GM23338 (cell line): ENCODE data around the gene CYP4F22. TPM values are rescaled to one million over a fixed set of nuclear protein-coding genes. Genes with fewer than 3 reads are reported as not detected.

Experiments
- ATAC-seq: fragments of 200-7000 bp; cut with Tn5 transposase; 3 replicates; pipeline ENCODE4 v1.9.1; 2020
- DNase-seq: peaks from one replicate; pipeline ENCODE4 v3.0.0-alpha.2; 2015; ENCODE audit warnings: low spot score
- H2AFZ ChIP-seq: fragments of 200-600 bp; sonication (generic); 2 replicates; pipeline ENCODE4 v1.8.0; 2016; ENCODE audit warnings: antibody characterized with exemption, mild to moderate bottlenecking, moderate library complexity
- H3F3A ChIP-seq: fragments of 200-600 bp; sonication (generic); replicated peaks from 2 replicates; pipeline ENCODE4 v1.8.0; 2017; ENCODE audit warnings: antibody characterized with exemption, mixed run types, low read depth
- H3K27ac ChIP-seq: fragments of 200-600 bp; sonication (generic); 2 replicates; pipeline ENCODE4 v1.6.1; 2016; ENCODE audit warnings: low read depth
- H3K27me3 ChIP-seq: fragments of 200-600 bp; sonication (generic); 2 replicates; pipeline ENCODE4 v1.8.0; 2016; ENCODE audit warnings: mild to moderate bottlenecking, mixed run types, moderate library complexity; ENCODE audit not compliant: insufficient read depth
- H3K36me3 ChIP-seq: fragments of 200-600 bp; sonication (generic); 2 replicates; pipeline ENCODE4 v1.8.0; 2016; ENCODE audit warnings: mild to moderate bottlenecking; ENCODE audit not compliant: insufficient read depth
- H3K4me1 ChIP-seq: fragments of 200-600 bp; sonication (generic); 2 replicates; pipeline ENCODE4 v1.8.0; 2016; ENCODE audit warnings: mild to moderate bottlenecking, moderate library complexity; ENCODE audit not compliant: insufficient read depth
- H3K4me2 ChIP-seq: fragments of 200-600 bp; sonication (generic); 2 replicates; pipeline ENCODE4 v1.7.1; 2017; ENCODE audit warnings: mixed run types
- H3K4me3 ChIP-seq: fragments of 200-600 bp; sonication (generic); 2 replicates; pipeline ENCODE4 v1.6.1; 2016; ENCODE audit warnings: mixed run types
- H3K79me2 ChIP-seq: fragments of 200-600 bp; sonication (generic); replicated peaks from 2 replicates; pipeline ENCODE4 v1.8.0; 2017; ENCODE audit warnings: mild to moderate bottlenecking; ENCODE audit not compliant: insufficient read depth
- H3K9me2 ChIP-seq: fragments of 200-600 bp; sonication (generic); 2 replicates; pipeline ENCODE4 v1.8.0; 2017; ENCODE audit not compliant: insufficient read depth
- H4K20me1 ChIP-seq: fragments of 200-600 bp; sonication (generic); replicated peaks from 2 replicates; pipeline ENCODE4 v1.8.0; 2017; ENCODE audit warnings: mild to moderate bottlenecking; ENCODE audit not compliant: insufficient read depth
- H3K27ac Mint-ChIP-seq: 2 replicates; pipeline ENCODE4 v1.8.0; 2020; ENCODE audit warnings: inconsistent platforms, mild to moderate bottlenecking, moderate library complexity, mixed read lengths
- H3K27me3 Mint-ChIP-seq: 3 replicates; pipeline ENCODE4 v1.8.0; 2022; ENCODE audit warnings: low read depth, mild to moderate bottlenecking, moderate library complexity, mixed read lengths, inconsistent platforms; ENCODE audit not compliant: insufficient read depth, poor library complexity
- H3K36me3 Mint-ChIP-seq: 3 replicates; pipeline ENCODE4 v1.8.0; 2021; ENCODE audit warnings: low read depth, mild to moderate bottlenecking, inconsistent platforms, moderate library complexity, mixed read lengths
- H3K4me1 Mint-ChIP-seq: 3 replicates; pipeline ENCODE4 v1.8.0; 2020; ENCODE audit warnings: mild to moderate bottlenecking, inconsistent platforms, mixed read lengths
- H3K4me3 Mint-ChIP-seq: 3 replicates; pipeline ENCODE4 v1.8.0; 2021; ENCODE audit warnings: moderate library complexity, mild to moderate bottlenecking, inconsistent platforms, mixed read lengths
- H3K9me3 Mint-ChIP-seq: 3 replicates; pipeline ENCODE4 v1.8.0; 2020; ENCODE audit warnings: moderate library complexity, mild to moderate bottlenecking, inconsistent platforms, mixed read lengths
- CREB1 ChIP-seq: fragments of 250-450 bp; sonication (Bioruptor Pico); IDR thresholded peaks from 2 replicates; pipeline ENCODE4 v1.5.0; 2020; ENCODE audit warnings: low read depth, mild to moderate bottlenecking, moderate library complexity
- EZH2 ChIP-seq: fragments of 200-600 bp; sonication (generic); IDR thresholded peaks from one replicate; pipeline ENCODE4 v1.8.0; 2017; ENCODE audit warnings: antibody characterized with exemption, mild to moderate bottlenecking, low read depth; ENCODE audit not compliant: unreplicated experiment
- EZH2phosphoT487 ChIP-seq: fragments of 200-600 bp; sonication (generic); IDR thresholded peaks from one replicate; pipeline ENCODE4 v1.8.1; 2018; ENCODE audit warnings: antibody characterized with exemption; ENCODE audit not compliant: unreplicated experiment
- NANOG ChIP-seq: IDR thresholded peaks from 2 replicates; pipeline ENCODE4 v1.6.1; 2016; ENCODE audit warnings: antibody characterized with exemption, borderline replicate concordance
- POLR2AphosphoS5 ChIP-seq: IDR thresholded peaks from 2 replicates; pipeline ENCODE4 v1.6.1; 2016; ENCODE audit warnings: antibody characterized with exemption, low read depth
- ZNF114 ChIP-seq: fragments of 250-450 bp; sonication (Bioruptor Pico); IDR thresholded peaks from 2 replicates; pipeline ENCODE4 v1.5.0; 2020; ENCODE audit warnings: mild to moderate bottlenecking, moderate library complexity
- ZNF331 ChIP-seq: fragments of 250-450 bp; sonication (Bioruptor Pico); IDR thresholded peaks from 2 replicates; pipeline ENCODE4 v1.5.0; 2020; ENCODE audit warnings: low read depth, mild to moderate bottlenecking, moderate library complexity
- polyA plus RNA-seq: library from polyadenylated mRNA; unstranded; fragments of >200 nt; fragmentation: Nextera tagmentation; extraction: Ambion mirVana; gene quantifications from 2 replicates; pipeline ENCODE4 v1.2.1, GENCODE V29; 2016
- total RNA-seq: library from RNA; depleted of rRNA; stranded (reverse); fragments of >200 nt; shearing (Covaris generic); gene quantifications from 2 replicates; pipeline ENCODE4 v1.2.3, GENCODE V29; 2014
- TF ChIP-seq, protein P1 (sequence below), 2 experiments: fragments of 200-600 bp in 1 of 2; sonication (generic) in 1 of 2; conservative IDR thresholded peaks; 2 replicates each; pipeline versions ENCODE4 v1.5.1 to v1.6.1; 2016 to 2017; ENCODE audit warnings: antibody characterized with exemption in 2 of 2, low read depth in 2 of 2, mild to moderate bottlenecking in 2 of 2, moderate library complexity in 1 of 2
- TF ChIP-seq, protein P2 (sequence below): IDR thresholded peaks from 2 replicates; pipeline ENCODE4 v1.6.1; 2016; ENCODE audit warnings: antibody characterized with exemption
- TF ChIP-seq, protein P3 (sequence below): IDR thresholded peaks from one replicate; pipeline ENCODE4 v1.6.1; 2018; ENCODE audit warnings: antibody characterized with exemption; ENCODE audit not compliant: unreplicated experiment

The CYP4F22 gene
- total and polyA plus RNA-seq, 2 experiments from 2014 or later: 0.24 to 1.5 TPM

DNA sequence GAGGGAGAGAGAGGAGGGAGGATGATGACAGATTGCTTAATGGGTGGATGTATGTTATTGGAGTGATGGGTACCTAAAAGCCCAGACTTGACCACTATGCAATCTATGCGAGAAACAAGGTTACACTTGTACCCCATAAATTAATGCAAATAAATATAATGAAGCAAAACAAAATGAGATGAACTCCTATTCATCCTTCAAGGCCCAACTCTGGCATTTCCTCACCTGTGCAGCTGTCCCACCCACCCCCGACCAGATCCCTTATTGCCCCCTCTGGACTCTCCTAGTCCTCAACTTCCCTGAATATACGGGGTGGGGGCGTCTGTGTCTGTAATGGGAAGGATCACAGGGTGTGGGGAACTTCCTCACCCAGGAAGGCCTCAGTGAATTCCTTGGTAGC lies 33.2 kb upstream of the CYP4F22 start:
- Mint-ChIP-seq H3K4me3 (no peak overlapping the region; the same call in 2 of the 3 replicates), H3K9me3 (peaks cover 74% of the 10 kb centered on the region), H3K4me1 (no peaks in the 10 kb centered on the region), H3K27me3 (peaks cover 14% of the 10 kb centered on the region), H3K27ac (no peak overlapping the region), H3K36me3 (peaks cover 22% of the 10 kb centered on the region)
- Histone ChIP-seq H3K27me3 (peaks cover 7% of the 10 kb centered on the region), H3F3A (no peaks in the 10 kb centered on the region), H3K79me2 (no peaks in the 10 kb centered on the region), H4K20me1 (no peaks in the 10 kb centered on the region), H2AFZ (no peak overlapping the region), H3K27ac (no peak overlapping the region), H3K4me1 (no peaks in the 10 kb centered on the region), H3K36me3 (no peaks in the 10 kb centered on the region), H3K4me2 (no peak overlapping the region), H3K4me3 (no peak overlapping the region), H3K9me2 (no peaks in the 10 kb centered on the region)
- no peak for ATAC-seq
- no peak for DNase-seq
- TF ChIP-seq, protein P1, sequence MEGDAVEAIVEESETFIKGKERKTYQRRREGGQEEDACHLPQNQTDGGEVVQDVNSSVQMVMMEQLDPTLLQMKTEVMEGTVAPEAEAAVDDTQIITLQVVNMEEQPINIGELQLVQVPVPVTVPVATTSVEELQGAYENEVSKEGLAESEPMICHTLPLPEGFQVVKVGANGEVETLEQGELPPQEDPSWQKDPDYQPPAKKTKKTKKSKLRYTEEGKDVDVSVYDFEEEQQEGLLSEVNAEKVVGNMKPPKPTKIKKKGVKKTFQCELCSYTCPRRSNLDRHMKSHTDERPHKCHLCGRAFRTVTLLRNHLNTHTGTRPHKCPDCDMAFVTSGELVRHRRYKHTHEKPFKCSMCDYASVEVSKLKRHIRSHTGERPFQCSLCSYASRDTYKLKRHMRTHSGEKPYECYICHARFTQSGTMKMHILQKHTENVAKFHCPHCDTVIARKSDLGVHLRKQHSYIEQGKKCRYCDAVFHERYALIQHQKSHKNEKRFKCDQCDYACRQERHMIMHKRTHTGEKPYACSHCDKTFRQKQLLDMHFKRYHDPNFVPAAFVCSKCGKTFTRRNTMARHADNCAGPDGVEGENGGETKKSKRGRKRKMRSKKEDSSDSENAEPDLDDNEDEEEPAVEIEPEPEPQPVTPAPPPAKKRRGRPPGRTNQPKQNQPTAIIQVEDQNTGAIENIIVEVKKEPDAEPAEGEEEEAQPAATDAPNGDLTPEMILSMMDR (conservative IDR thresholded peaks at IDR 0.05; ENCODE audit: low read depth in 2 of 2): no peak
- no peak for TF ChIP-seq ZNF114
- TF ChIP-seq, protein P2, sequence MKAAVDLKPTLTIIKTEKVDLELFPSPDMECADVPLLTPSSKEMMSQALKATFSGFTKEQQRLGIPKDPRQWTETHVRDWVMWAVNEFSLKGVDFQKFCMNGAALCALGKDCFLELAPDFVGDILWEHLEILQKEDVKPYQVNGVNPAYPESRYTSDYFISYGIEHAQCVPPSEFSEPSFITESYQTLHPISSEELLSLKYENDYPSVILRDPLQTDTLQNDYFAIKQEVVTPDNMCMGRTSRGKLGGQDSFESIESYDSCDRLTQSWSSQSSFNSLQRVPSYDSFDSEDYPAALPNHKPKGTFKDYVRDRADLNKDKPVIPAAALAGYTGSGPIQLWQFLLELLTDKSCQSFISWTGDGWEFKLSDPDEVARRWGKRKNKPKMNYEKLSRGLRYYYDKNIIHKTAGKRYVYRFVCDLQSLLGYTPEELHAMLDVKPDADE: no peak
- TF ChIP-seq EZH2: no peak
- no peak for TF ChIP-seq CREB1 (CRISPR knock-in tag)
- no peak for TF ChIP-seq EZH2phosphoT487
- no peak for TF ChIP-seq POLR2AphosphoS5
- TF ChIP-seq ZNF331 (CRISPR knock-in tag): no peak

DNA sequence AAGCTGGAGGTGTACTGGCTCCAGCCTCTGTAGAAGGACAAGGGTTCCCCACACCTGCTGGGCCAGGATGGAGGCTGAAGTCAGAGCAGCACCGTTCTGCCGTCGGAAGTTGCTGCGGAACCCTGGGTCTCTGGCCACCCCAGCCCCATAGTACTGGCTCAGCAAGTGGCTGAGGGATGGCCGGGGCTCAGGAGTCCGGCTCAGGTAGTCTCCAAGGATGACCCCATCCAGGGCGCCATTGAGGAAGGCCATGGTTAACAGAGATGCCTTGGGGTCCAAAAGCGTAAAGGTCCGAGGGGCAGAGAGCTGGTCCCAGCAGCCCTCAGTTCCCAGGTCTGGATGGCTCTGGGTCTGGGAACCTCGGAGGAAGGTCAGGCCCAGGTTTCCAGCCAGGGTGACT lies 32.7 kb upstream of the CYP4F22 start:
- Histone ChIP-seq H3K4me2 (no peak overlapping the region), H2AFZ (no peak overlapping the region), H3K4me3 (no peak overlapping the region), H3K36me3 (no peaks in the 10 kb centered on the region), H3K4me1 (no peaks in the 10 kb centered on the region), H3K79me2 (no peaks in the 10 kb centered on the region), H3F3A (no peaks in the 10 kb centered on the region), H4K20me1 (no peaks in the 10 kb centered on the region), H3K27ac (no peak overlapping the region), H3K9me2 (no peaks in the 10 kb centered on the region), H3K27me3 (peaks cover 3% of the 10 kb centered on the region)
- DNase-seq (no peak), ATAC-seq (no peak)
- Mint-ChIP-seq H3K36me3 (peaks cover 26% of the 10 kb centered on the region), H3K9me3 (peaks cover 78% of the 10 kb centered on the region), H3K27ac (no peak overlapping the region), H3K27me3 (peaks cover 12% of the 10 kb centered on the region), H3K4me3 (no peak overlapping the region), H3K4me1 (no peaks in the 10 kb centered on the region)
- TF ChIP-seq NANOG (no peak), ZNF114 (no peak)
- TF ChIP-seq, protein P1 (conservative IDR thresholded peaks at IDR 0.05; ENCODE audit: low read depth in 2 of 2): no peak
- TF ChIP-seq, protein P3, sequence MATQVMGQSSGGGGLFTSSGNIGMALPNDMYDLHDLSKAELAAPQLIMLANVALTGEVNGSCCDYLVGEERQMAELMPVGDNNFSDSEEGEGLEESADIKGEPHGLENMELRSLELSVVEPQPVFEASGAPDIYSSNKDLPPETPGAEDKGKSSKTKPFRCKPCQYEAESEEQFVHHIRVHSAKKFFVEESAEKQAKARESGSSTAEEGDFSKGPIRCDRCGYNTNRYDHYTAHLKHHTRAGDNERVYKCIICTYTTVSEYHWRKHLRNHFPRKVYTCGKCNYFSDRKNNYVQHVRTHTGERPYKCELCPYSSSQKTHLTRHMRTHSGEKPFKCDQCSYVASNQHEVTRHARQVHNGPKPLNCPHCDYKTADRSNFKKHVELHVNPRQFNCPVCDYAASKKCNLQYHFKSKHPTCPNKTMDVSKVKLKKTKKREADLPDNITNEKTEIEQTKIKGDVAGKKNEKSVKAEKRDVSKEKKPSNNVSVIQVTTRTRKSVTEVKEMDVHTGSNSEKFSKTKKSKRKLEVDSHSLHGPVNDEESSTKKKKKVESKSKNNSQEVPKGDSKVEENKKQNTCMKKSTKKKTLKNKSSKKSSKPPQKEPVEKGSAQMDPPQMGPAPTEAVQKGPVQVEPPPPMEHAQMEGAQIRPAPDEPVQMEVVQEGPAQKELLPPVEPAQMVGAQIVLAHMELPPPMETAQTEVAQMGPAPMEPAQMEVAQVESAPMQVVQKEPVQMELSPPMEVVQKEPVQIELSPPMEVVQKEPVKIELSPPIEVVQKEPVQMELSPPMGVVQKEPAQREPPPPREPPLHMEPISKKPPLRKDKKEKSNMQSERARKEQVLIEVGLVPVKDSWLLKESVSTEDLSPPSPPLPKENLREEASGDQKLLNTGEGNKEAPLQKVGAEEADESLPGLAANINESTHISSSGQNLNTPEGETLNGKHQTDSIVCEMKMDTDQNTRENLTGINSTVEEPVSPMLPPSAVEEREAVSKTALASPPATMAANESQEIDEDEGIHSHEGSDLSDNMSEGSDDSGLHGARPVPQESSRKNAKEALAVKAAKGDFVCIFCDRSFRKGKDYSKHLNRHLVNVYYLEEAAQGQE: no peak
